Dedifferentiated amniotic fluid mesenchymal stem cell (primary cell): Measurements from ENCODE around the gene SYTL2.

Experiments
- DNase-seq: peaks from one replicate; pipeline ENCODE4 v3.0.0-alpha.2; 2016; ENCODE audit errors: extremely low spot score

The SYTL2 gene

DNA sequence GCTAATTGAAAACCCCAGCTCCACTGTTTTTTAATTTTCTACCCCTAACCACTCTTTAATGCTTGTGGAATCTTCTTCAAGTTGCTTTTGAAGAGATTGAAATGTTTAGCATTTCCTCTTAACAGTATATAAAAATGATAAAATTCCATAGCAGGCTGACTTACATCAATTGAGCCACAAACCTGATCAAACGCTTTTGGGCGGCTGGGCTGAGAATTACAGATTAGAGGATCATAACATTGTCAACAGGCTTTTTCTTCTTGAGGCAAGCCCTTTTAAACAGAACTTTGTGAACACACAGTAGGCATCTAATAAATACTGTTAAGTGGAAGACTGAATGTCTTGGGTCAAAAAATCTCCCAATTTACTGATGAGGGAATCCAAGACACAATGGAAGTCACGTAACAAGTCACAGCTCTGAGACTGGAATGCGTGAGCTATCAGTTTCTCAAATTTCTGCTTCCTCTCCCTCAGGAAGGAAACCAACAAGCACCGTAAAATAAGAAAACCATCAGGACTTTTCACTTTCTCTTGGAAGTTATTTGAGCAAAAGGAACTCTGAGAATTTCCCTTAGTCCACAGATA, 75.0 kb downstream of the SYTL2 start:
- DNase-seq: no peak

DNA sequence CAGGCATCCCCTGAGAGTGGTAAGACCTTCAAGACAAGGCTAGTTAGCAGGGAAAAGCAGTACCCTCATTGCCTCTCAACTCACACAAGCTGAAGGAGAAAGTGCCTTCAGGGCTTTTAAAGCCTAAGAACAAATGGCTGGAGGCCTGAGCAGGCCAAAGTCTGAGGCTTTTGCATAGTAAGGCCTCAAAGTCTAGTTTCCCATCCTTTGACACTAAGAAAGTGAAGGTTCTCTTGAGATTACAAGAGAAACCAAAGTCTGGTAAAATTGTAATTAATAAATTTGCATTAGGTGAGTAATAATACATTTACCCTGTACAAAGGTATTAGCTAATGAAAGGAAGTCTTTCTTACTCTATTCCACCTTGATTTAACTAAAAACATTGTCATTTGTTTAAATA, 78.0 kb downstream of the SYTL2 start:
- no peak for DNase-seq

- no peak for DNase-seq
These were observed 84.6 kb downstream of the SYTL2 start for GRCh38 chr11:85726381-85726780.

DNA sequence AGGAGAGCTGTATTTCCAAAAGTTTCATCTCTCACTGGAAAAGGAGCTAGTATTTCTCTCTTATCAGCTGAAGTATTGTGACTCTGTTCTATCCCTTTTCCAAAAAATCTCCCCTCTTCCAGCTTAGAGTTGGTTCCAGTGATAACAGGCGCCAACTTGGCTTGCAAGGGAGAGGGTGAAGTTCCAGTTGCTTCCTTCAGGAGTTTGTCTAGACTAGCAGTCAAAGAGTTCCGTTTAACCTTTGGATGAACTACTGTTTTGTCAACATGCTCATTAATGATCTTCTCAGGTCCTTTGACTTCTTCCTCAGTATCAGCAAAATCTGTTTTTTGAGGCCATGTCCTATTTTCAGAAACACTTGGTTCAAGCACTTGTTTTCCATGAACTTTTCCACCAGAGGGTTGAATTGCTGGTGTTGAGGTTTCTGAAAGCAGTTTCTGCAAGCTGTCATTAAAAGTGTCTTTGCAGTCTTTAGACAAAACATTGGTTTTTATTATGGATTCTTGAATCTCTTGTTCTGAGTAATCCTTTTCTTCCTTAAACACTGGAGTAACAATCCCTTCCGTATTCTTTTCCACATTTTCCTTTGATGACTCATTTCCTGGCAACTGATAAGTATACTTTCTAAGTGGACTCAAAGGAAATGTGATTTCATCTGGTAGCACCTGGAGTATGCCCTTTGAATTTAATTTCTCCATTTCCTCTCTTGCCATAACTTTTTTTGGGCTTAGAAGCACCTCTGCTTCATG, 85.3 kb downstream of the SYTL2 start:
- DNase-seq: peak; percentile 61

- DNase-seq: no peak
These were observed 86.0 kb downstream of the SYTL2 start for GRCh38 chr11:85724748-85725465.

DNA sequence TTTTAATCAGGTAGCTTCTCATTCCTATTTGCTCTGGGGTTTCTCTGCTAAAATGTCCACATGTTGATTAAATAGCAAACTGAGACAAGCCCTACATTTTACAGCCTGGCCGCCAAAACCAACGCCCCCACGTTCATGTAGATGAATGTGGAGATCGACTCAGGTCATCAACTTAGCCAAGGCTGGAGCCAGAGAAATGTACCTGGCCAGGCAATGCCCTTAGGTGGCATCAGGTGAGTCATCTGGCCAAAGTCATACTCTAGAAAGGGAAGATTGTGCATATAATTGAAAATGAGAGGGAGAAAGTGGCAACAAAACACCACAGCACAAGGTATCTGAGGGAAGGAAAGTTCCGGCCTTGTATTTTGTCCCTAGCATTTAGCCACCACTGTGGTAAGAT, 87.9 kb downstream of the SYTL2 start:
- no peak for DNase-seq

DNA sequence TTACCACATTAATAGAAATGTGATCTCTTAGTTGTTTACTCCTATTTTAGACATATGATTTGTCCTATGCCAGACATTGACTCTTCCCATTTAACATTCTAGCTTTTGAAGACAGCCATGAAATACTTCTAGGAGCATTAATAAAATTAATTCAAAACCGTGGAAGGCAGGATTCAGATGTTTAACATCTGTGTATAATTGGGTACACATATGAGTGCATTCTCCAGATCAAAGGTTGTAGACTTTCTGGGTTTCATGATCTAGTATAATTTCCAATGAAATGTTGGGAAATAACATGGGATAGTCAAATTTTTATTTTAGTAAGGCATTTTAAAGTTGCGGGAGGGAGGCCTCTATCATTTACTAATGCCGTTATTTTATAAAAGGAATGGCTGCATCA, 89.8 kb downstream of the SYTL2 start:
- DNase-seq: no peak

GRCh38 chr11:85718991-85719807, 91.7 kb downstream of the SYTL2 start:
- peak; percentile 95 for DNase-seq

DNA sequence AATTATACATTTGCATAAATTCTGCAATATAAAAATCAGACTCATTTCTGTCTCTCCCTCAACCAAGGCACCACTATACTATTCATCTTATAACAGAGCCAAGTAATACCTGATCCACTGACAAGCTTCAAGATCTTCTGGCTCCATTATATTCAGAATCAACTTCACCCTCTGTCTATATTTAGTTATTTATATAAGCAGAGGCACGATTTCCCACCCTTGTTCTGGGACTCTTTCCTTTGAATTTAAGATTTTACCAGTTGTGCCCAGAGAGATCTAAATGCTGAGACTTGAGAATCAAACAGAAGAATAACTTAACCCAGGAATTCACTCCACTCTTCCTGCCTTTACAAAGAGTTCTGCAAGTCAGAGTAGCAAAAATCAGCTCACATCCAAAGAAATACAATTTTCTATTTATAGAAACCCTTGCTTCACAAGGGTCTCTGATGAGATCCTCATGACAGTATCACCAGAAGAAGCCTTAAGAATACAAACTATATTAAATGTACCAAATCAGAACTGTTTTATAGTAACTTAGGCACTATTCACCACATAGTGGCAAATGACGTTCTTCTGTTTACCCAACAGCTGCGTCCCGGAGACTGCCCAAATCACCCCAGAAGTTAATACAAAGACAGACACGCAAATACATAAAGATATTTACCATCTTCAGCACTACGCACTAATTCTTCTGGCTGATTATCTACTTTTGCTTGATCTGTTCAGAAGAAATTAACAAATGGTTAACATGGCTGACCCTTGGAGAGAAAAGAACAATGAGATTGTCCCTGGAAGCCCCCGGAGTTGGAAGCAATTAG, 92.6 kb downstream of the SYTL2 start:
- no peak for DNase-seq

DNA sequence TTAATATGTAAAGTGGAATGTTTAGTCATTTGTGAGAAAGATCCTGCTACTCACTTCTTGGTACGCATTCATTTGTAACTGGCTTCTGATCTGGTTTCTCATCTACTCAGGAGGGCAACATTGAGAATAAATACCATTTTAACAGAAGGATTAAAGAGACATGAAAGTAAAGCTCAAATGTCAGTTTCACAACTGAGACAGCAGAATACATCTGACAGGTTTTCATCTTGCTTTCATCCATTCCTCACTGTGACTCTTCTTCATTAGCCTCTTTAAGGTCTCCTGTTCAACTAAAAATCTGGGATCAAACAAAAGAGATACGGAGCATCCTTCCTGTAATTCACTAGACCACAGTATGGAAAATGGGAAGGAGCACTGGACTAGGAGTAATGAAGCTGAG, 93.5 kb downstream of the SYTL2 start:
- no peak for DNase-seq

- no peak for DNase-seq
These were observed 98.0 kb downstream of the SYTL2 start for GRCh38 chr11:85712953-85713352.

DNA sequence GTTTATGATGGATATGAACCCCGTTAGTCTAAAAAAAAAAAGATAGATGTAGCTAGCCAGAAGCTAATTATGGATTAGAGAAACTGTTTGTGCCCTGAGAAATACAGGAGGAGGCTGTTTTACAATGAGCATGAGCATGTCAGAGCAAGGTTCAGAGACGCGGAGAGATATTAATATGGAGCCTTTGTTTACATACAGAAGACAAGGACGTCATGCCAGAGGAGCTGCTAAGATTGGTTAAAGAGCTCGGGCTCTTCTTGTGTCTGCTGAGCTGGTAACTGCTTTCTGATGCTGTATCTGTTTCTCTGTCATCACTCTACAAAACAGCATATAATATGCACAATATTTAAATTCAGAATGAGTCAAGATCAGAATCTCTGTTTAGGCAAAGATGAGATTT, 100.0 kb downstream of the SYTL2 start:
- no peak for DNase-seq

GRCh38 chr11:85709941-85710702, 100.8 kb downstream of the SYTL2 start:
- DNase-seq: no peak

- peak; percentile 45 for DNase-seq
These were observed 105.1 kb downstream of the SYTL2 start for GRCh38 chr11:85705800-85706199.

GRCh38 chr11:85704967-85705366, 106.0 kb downstream of the SYTL2 start:
- no peak for DNase-seq

GRCh38 chr11:85699957-85700741, 110.8 kb downstream of the SYTL2 start:
- DNase-seq: no peak

DNA sequence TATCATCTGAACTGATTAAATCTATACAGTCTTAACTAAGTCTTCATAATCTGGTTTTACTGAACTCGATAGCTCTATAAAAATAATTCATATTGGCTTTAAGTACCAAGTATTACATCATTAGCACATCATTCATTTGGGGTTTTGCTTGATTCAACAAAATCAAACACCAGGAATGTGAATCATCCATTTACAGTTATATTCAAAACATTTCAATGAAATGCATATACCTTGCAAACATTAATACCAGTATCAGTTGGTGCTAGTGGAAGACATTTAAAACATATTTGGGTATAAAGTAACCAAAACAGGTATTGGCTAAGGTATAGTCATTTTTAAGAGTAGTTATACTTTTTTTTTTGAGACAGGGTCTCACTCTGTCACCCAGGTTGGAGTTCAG, 112.7 kb downstream of the SYTL2 start:
- no peak for DNase-seq

GRCh38 chr11:85697747-85698146, 113.2 kb downstream of the SYTL2 start:
- DNase-seq: no peak

GRCh38 chr11:85695546-85695945, 115.4 kb downstream of the SYTL2 start:
- DNase-seq: no peak
